Caco-2 (cell line): ENCODE measurements around the gene ACOT11. TPM values are rescaled to one million over a fixed set of nuclear protein-coding genes. Genes with fewer than 3 reads are reported as not detected.

ENCODE experiments used
- BruUV-seq: library from RNA; stranded (reverse); fragments of 400-500 nt; replicated peaks from 2 replicates; lab custom pipeline; 2021; lab: Mats Ljungman, UMichigan
- CTCF ChIA-PET: fragments of 300-600 bp; sonication (Branson Sonifier 250); formaldehyde crosslinking; loops from one replicate; lab custom pipeline; 2022; ENCODE audit warnings: antibody characterized with exemption; lab: Charles Lee
- POLR2A ChIA-PET: fragments of 300-600 bp; sonication (Branson Sonifier 250); formaldehyde crosslinking; loops from one replicate; lab custom pipeline; 2022; ENCODE audit warnings: antibody characterized with exemption; lab: Charles Lee
- DNase-seq, 2 experiments: peaks; one replicate each; pipeline versions ENCODE4 v3.0.0 to v3.0.0-alpha.2; 2020 to 2022
- H3K27me3 ChIP-seq: replicated peaks from 2 replicates; pipeline ENCODE4 v1.6.0; 2011; ENCODE audit warnings: low read length; ENCODE audit not compliant: control insufficient read depth, insufficient read depth
- H3K36me3 ChIP-seq: 2 replicates; pipeline ENCODE4 v1.5.1; 2011; ENCODE audit warnings: low read length; ENCODE audit not compliant: control insufficient read depth, insufficient read depth
- H3K4me1 ChIP-seq: fragments of 250-450 bp; sonication (Bioruptor Pico); 2 replicates; pipeline ENCODE4 v1.5.1; 2020; ENCODE audit warnings: mild to moderate bottlenecking
- H3K4me3 ChIP-seq: 2 replicates; pipeline ENCODE4 v1.5.1; 2011; ENCODE audit warnings: low read depth, mild to moderate bottlenecking, control low read depth, low read length
- H3K9me3 ChIP-seq: fragments of 250-450 bp; sonication (Bioruptor Pico); 2 replicates; pipeline ENCODE4 v1.5.1; 2020; ENCODE audit warnings: mild to moderate bottlenecking, moderate library complexity
- H3K27ac Mint-ChIP-seq: one replicate; pipeline ENCODE4 v1.8.0; 2022; ENCODE audit warnings: mixed read lengths; ENCODE audit not compliant: unreplicated experiment
- H3K27me3 Mint-ChIP-seq: one replicate; pipeline ENCODE4 v1.8.0; 2022; ENCODE audit warnings: mixed read lengths; ENCODE audit not compliant: insufficient read depth, unreplicated experiment
- H3K36me3 Mint-ChIP-seq: one replicate; pipeline ENCODE4 v1.8.0; 2022; ENCODE audit warnings: mild to moderate bottlenecking, mixed read lengths; ENCODE audit not compliant: insufficient read depth, unreplicated experiment
- H3K4me1 Mint-ChIP-seq: one replicate; pipeline ENCODE4 v1.8.0; 2022; ENCODE audit warnings: low read depth, mixed read lengths; ENCODE audit not compliant: unreplicated experiment
- H3K4me3 Mint-ChIP-seq: one replicate; pipeline ENCODE4 v1.8.0; 2022; ENCODE audit warnings: mild to moderate bottlenecking, moderate library complexity, mixed read lengths; ENCODE audit not compliant: unreplicated experiment
- H3K9me3 Mint-ChIP-seq: one replicate; pipeline ENCODE4 v1.8.0; 2022; ENCODE audit warnings: mixed read lengths; ENCODE audit not compliant: unreplicated experiment
- intact Hi-C: fragments of 100-400 bp; cut with micrococcal nuclease; formaldehyde crosslinking; loops from one replicate; pipeline ENCODE4 v1.10.0; 2022; ENCODE audit not compliant: unreplicated experiment
- total RNA-seq: library from RNA; stranded (reverse); gene quantifications from 2 replicates; pipeline ENCODE4 v1.2.3, GENCODE V29; 2022
- TF ChIP-seq, protein P1 (sequence below), 2 experiments: fragments of 200-600 bp in 1 of 2; IDR thresholded peaks; 1 replicate in 1 of 2; 2 replicates in 1 of 2; pipeline versions ENCODE4 v1.5.1 to v1.8.0; 2011 to 2022; ENCODE audit warnings: antibody characterized with exemption in 1 of 2, control low read depth in 1 of 2, inconsistent platforms in 1 of 2, low read depth in 1 of 2, low read length in 1 of 2, mild to moderate bottlenecking in 1 of 2, moderate library complexity in 1 of 2; ENCODE audit not compliant: insufficient read depth in 1 of 2, severe bottlenecking in 1 of 2, unreplicated experiment in 1 of 2

The ACOT11 gene
- total RNA-seq, 1 experiment from 2014 or later: 4.1 TPM

DNA sequence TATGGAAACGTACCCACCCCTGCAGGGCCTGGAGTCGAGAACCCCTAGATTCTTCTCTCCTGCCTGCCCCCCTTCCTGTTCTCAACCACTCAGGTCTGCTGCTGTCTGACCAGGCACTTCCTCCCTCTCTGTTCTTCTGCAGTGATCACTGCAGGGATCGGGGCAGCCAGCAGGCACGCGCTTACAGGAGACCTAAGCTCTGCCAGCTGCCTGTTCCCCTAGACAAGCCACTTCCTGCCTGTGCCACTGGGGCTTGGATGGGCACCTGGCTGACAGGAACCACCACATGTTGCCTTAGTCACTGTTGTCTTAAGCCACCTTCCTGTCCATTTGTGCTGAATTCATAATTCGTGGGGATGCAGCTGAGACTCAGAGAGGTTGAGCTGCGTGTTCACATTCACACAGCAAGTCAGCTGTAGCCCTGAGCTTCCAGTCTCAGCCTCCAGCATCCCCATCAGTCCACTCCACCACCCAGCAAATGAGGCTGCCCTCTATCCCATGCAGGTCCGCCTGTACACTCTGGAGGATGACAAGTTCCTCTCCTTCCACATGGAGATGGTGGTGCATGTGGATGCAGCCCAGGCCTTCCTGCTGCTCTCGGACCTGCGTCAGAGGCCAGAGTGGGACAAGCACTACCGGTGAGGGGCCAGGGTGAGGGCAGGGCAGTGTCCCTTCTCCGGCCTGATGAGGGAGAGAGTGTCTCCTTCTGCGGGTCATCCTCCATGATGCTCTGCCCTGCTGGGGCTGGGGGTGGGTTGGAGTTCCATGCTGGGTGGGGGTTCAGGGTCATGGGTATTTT is 56.7 kb downstream of the ACOT11 start:
- no peak for DNase-seq
- H3K4me3 ChIP-seq: no peak overlapping the region
- H3K4me1 ChIP-seq: no peaks in the 10 kb centered on the region
- ChIA-PET POLR2A (interaction anchor here (0.6 kb wide), 1 partner anchor 36 kb away, joined by 3 read pairs; no protein-coding TSS in a partner anchor), CTCF (no interaction called here)
- Mint-ChIP-seq H3K9me3 (no peaks in the 10 kb centered on the region), H3K27me3 (no peaks in the 10 kb centered on the region), H3K36me3 (peaks cover 5% of the 10 kb centered on the region), H3K27ac (no peak overlapping the region), H3K4me3 (no peak overlapping the region), H3K4me1 (no peaks in the 10 kb centered on the region)
- TF ChIP-seq, protein P1, sequence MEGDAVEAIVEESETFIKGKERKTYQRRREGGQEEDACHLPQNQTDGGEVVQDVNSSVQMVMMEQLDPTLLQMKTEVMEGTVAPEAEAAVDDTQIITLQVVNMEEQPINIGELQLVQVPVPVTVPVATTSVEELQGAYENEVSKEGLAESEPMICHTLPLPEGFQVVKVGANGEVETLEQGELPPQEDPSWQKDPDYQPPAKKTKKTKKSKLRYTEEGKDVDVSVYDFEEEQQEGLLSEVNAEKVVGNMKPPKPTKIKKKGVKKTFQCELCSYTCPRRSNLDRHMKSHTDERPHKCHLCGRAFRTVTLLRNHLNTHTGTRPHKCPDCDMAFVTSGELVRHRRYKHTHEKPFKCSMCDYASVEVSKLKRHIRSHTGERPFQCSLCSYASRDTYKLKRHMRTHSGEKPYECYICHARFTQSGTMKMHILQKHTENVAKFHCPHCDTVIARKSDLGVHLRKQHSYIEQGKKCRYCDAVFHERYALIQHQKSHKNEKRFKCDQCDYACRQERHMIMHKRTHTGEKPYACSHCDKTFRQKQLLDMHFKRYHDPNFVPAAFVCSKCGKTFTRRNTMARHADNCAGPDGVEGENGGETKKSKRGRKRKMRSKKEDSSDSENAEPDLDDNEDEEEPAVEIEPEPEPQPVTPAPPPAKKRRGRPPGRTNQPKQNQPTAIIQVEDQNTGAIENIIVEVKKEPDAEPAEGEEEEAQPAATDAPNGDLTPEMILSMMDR (IDR thresholded peaks at IDR 0.05; ENCODE audit: insufficient read depth in 1 of 2, low read depth in 1 of 2, low read length in 1 of 2, severe bottlenecking in 1 of 2, unreplicated experiment in 1 of 2): no peak
- H3K27me3 ChIP-seq: no peaks in the 10 kb centered on the region
- no peaks in the 10 kb centered on the region for H3K9me3 ChIP-seq
- no TSS peak for BruUV-seq
- no peaks in the 10 kb centered on the region for H3K36me3 ChIP-seq
- intact Hi-C loops: no loop called here

DNA sequence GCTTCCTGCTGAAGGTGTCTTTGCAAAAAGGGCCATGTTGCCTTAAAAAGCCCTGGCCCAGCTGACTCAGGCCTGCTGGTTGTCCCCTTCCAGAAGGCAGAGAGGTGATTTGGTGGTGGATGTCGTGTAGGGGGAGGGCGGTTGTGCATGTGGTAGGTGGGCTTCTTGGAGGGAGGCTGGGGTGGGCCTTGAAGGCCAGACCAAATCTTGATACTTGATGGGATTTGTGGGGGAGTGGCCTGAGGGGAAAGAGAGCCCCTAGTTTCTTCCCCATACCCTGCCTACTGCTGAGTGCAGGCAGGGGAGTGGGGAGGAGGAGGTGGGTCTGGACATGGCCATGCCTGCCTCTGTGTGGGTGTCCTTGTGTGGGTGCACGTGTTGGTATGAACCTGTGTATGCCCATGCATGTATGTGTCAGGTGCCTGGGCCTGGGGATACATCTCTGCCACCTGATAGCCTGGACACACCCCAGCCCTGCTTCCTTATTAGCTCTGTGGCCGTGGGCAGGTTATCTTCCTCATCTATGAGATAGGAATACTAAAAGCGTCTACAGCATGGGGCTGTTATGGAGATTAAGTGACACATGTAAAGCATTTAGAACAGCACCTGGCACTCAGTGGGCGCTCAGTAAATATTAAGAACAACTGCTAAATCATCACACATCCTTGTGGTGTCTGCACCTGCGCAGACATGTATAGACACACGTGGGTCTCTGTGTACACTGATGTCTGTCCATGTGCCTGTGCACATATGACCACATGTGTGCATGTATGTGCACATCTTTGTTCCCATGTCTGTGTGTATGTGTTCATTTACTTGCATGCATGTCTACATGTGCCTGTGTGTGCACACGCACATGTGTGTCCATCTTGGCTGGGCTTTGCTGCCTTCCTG is 58.3 kb downstream of the ACOT11 start:
- Mint-ChIP-seq H3K27ac (no peak overlapping the region), H3K4me1 (no peaks in the 10 kb centered on the region), H3K9me3 (no peaks in the 10 kb centered on the region), H3K4me3 (no peak overlapping the region), H3K36me3 (peaks cover 5% of the 10 kb centered on the region), H3K27me3 (no peaks in the 10 kb centered on the region)
- no peak for DNase-seq
- BruUV-seq: no TSS peak
- H3K4me3 ChIP-seq: no peak overlapping the region
- no peaks in the 10 kb centered on the region for H3K4me1 ChIP-seq
- H3K9me3 ChIP-seq: no peaks in the 10 kb centered on the region
- ChIA-PET POLR2A (no interaction called here), CTCF (no interaction called here)
- intact Hi-C loops: no loop called here
- no peaks in the 10 kb centered on the region for H3K27me3 ChIP-seq
- TF ChIP-seq, protein P1 (IDR thresholded peaks at IDR 0.05; ENCODE audit: insufficient read depth in 1 of 2, low read depth in 1 of 2, low read length in 1 of 2, severe bottlenecking in 1 of 2, unreplicated experiment in 1 of 2): no peak
- no peaks in the 10 kb centered on the region for H3K36me3 ChIP-seq

DNA sequence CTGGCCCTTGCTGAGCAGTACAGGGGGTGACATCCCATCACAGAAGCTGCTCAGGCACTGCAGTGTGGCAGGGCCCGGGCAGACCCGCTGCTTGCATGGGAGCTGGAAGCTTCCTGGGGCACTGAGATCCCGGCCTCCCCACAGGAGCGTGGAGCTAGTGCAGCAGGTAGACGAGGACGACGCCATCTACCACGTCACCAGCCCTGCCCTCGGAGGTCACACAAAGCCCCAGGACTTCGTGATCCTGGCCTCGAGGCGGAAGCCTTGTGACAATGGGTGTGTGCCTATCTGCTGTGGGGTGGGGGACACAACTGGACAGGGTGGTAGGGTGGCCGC is 58.9 kb downstream of the ACOT11 start:
- no peak overlapping the region for H3K4me3 ChIP-seq
- H3K27me3 ChIP-seq: no peaks in the 10 kb centered on the region
- Mint-ChIP-seq H3K4me3 (no peak overlapping the region), H3K9me3 (no peaks in the 10 kb centered on the region), H3K27me3 (no peaks in the 10 kb centered on the region), H3K36me3 (peaks cover 5% of the 10 kb centered on the region), H3K27ac (no peak overlapping the region), H3K4me1 (no peaks in the 10 kb centered on the region)
- intact Hi-C loops: no loop called here
- ChIA-PET CTCF (no interaction called here), POLR2A (no interaction called here)
- H3K9me3 ChIP-seq: no peaks in the 10 kb centered on the region
- no peaks in the 10 kb centered on the region for H3K4me1 ChIP-seq
- TF ChIP-seq, protein P1 (IDR thresholded peaks at IDR 0.05; ENCODE audit: insufficient read depth in 1 of 2, low read depth in 1 of 2, low read length in 1 of 2, severe bottlenecking in 1 of 2, unreplicated experiment in 1 of 2): no peak
- H3K36me3 ChIP-seq: no peaks in the 10 kb centered on the region
- BruUV-seq: no TSS peak
- DNase-seq: no peak
